Placental pericyte (primary cell): Measurements from ENCODE around the gene CDKL4. TPM values are rescaled to one million over a fixed set of nuclear protein-coding genes. Genes with fewer than 3 reads are reported as not detected.

Source experiments
- small RNA-seq: library from RNA; depleted of rRNA; stranded (forward); fragments of <200 nt; gene quantifications from one replicate; pipeline ENCODE3, GENCODE V24; 2012; ENCODE audit warnings: low replicate concordance
- total RNA-seq: library from RNA; depleted of rRNA; stranded (reverse); fragments of >200 nt; gene quantifications from 2 replicates; pipeline ENCODE4 v1.2.3, GENCODE V29; 2012

CDKL4 gene
- 0.88 and 3.7 TPM in 2 replicates for total RNA-seq

GRCh38 chr2:39243469-39244123 is at the start of gene CDKL4:
Gene CDKL4, minus strand, starts transcription at chr2:39243970.

Small RNA genes within 50 kb of the gene (small RNA-seq; reads per million reads assigned to genes)
- not detected for gene RF00019
- not detected for gene RF00272

Other genes starting within 250 kb of the CDKL4 start
- gene SOS1, start 122.9 kb downstream of the CDKL4 start, total RNA-seq: 11.4 and 18.5 TPM in 2 replicates
- 95.9 and 151 TPM in 2 replicates for gene MAP4K3, start 193.3 kb upstream of the CDKL4 start, total RNA-seq